LHCN-M2 (cell line): ENCODE data around the gene PTPRC. TPM values are rescaled to one million over a fixed set of nuclear protein-coding genes. Genes with fewer than 3 reads are reported as not detected.

Experiments used
- total RNA-seq: library from RNA; depleted of rRNA; stranded (reverse); fragments of >200 nt; gene quantifications from 2 replicates; pipeline ENCODE4 v1.2.3, GENCODE V29; 2014; rRNA removed

PTPRC gene
- total RNA-seq, 1 experiment from 2014 or later = 0.23 TPM

Other genes starting within 250 kb of the PTPRC start
- not detected in 2 replicates for gene ATP6V1G3, start 98.4 kb upstream of the PTPRC start, total RNA-seq